ENCODE measurements around the gene F7. TPM values are rescaled to one million over a fixed set of nuclear protein-coding genes. Genes with fewer than 3 reads are reported as not detected.

The F7 gene
- total and polyA plus RNA-seq, 2 donors (not counting 3 experiments of a cell fraction or from before 2014, with no cell fraction given) = not detected

DNA sequence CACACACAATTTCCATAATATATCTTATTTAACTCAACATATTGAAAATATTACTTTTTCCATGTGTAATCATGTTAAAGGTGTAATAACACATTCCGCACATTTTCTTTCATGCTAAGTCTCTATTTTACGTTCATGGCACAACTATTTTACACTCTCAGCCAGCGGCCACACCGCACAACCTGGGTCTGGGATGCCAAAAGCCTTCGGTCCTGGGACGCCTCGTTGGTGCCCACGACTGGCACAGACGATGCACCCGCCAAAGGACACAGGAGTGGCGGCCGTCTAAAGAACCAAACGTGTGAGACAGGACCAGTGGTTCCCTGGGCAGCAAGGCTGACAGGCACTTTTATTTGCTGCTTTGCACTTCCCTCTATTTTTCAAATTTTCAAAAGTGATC lies 42.8 kb downstream of the F7 start:
- H4K20me1 ChIP-seq (replicated peaks; ENCODE audit: control insufficient read depth, extremely low read depth, insufficient read depth, low read length) = no peaks in the 10 kb centered on the region
- dilution Hi-C loops (cut with MboI; ENCODE audit: extremely low pct_ligation_motif_present, low sequenced_read_pairs) (no loop called here), intact Hi-C loops (cut with micrococcal nuclease) (no loop called here)
- H3K9me3 ChIP-seq (replicated peaks; ENCODE audit: control insufficient read depth, insufficient read depth, low read length) = no peaks in the 10 kb centered on the region
- H3K27me3 ChIP-seq (ENCODE audit: control insufficient read depth in 2 of 2, insufficient read depth in 2 of 2, low read length in 2 of 2) = peaks cover 0 to 10% of the 10 kb centered on the region in 2 experiments
- FAIRE-seq (no peak), DNase-seq (ENCODE audit: low read depth, low spot score) (no peak)
- no peaks in the 10 kb centered on the region for H3K9me1 ChIP-seq (replicated peaks; ENCODE audit: control insufficient read depth, extremely low read depth, insufficient read depth, low read length)
- no peak overlapping the region for H3K4me3 ChIP-seq (replicated peaks in 1 of 3; ENCODE audit: insufficient read depth in 1 of 3, low read depth in 1 of 3, low read length in 3 of 3)
- H3K27ac ChIP-seq (ENCODE audit: insufficient read depth, low read depth, low read length) = no peak overlapping the region
- no peaks in the 10 kb centered on the region for H3K79me2 ChIP-seq (ENCODE audit: control insufficient read depth, insufficient read depth, low read length)
- BruUV-seq (replicated peaks) = no TSS peak
- ChIA-PET CTCF (no interaction called here), POLR2A (no interaction called here)
- H3K4me1 ChIP-seq (ENCODE audit: control insufficient read depth, extremely low read depth, insufficient read depth, low read length) = peaks cover under 1% of the 10 kb centered on the region
- no peaks in the 10 kb centered on the region for H3K36me3 ChIP-seq (ENCODE audit: control insufficient read depth in 2 of 2, extremely low read depth in 1 of 2, insufficient read depth in 2 of 2, low read length in 2 of 2)
- H3K9ac ChIP-seq (replicated peaks; ENCODE audit: extremely low read depth, insufficient read depth, low read length) = no peak overlapping the region
- no peak overlapping the region for H3K4me2 ChIP-seq (ENCODE audit: insufficient read depth, low read length)
- TF ChIP-seq, protein P1, sequence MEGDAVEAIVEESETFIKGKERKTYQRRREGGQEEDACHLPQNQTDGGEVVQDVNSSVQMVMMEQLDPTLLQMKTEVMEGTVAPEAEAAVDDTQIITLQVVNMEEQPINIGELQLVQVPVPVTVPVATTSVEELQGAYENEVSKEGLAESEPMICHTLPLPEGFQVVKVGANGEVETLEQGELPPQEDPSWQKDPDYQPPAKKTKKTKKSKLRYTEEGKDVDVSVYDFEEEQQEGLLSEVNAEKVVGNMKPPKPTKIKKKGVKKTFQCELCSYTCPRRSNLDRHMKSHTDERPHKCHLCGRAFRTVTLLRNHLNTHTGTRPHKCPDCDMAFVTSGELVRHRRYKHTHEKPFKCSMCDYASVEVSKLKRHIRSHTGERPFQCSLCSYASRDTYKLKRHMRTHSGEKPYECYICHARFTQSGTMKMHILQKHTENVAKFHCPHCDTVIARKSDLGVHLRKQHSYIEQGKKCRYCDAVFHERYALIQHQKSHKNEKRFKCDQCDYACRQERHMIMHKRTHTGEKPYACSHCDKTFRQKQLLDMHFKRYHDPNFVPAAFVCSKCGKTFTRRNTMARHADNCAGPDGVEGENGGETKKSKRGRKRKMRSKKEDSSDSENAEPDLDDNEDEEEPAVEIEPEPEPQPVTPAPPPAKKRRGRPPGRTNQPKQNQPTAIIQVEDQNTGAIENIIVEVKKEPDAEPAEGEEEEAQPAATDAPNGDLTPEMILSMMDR (IDR thresholded peaks at IDR 0.05; ENCODE audit: extremely low read depth in 1 of 2, insufficient read depth in 1 of 2, low read depth in 1 of 2, low read length in 2 of 2) = no peak
- TF ChIP-seq FOS (IDR thresholded peaks at IDR 0.05; ENCODE audit: borderline replicate concordance, insufficient read depth, low read length) = no peak
- TF ChIP-seq MYC (IDR thresholded peaks at IDR 0.05; ENCODE audit: low read depth, low read length) = no peak
- no peak for TF ChIP-seq POLR2A (IDR thresholded peaks at IDR 0.05; ENCODE audit: low read depth, low read length)
- TF ChIP-seq POLR2AphosphoS5 (IDR thresholded peaks at IDR 0.05; ENCODE audit: insufficient read depth, low read depth, low read length) = no peak
- no peak for TF ChIP-seq GATA2 (IDR thresholded peaks at IDR 0.05; ENCODE audit: insufficient read depth, insufficient read length, low read depth, low read length)
- no peak for TF ChIP-seq EZH2 (IDR thresholded peaks at IDR 0.05; ENCODE audit: borderline replicate concordance, low read depth, low read length, severe bottlenecking)
- TF ChIP-seq, protein P2, sequence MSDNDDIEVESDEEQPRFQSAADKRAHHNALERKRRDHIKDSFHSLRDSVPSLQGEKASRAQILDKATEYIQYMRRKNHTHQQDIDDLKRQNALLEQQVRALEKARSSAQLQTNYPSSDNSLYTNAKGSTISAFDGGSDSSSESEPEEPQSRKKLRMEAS (IDR thresholded peaks at IDR 0.05; ENCODE audit: insufficient read depth, insufficient read length) = no peak
- H2AFZ ChIP-seq (ENCODE audit: low read depth, low read length) = no peak overlapping the region
